Measurements from ENCODE around the gene BEST4. TPM values are rescaled to one million over a fixed set of nuclear protein-coding genes. Genes with fewer than 3 reads are reported as not detected.
"Not testable (repeated sequence)": the region's sequence is repeated elsewhere in the genome, so short reads cannot be mapped to it uniquely, and the experiment has no call there.

BEST4 gene
- polyA plus RNA-seq, 1 donor from 2014 or later = not detected

DNA sequence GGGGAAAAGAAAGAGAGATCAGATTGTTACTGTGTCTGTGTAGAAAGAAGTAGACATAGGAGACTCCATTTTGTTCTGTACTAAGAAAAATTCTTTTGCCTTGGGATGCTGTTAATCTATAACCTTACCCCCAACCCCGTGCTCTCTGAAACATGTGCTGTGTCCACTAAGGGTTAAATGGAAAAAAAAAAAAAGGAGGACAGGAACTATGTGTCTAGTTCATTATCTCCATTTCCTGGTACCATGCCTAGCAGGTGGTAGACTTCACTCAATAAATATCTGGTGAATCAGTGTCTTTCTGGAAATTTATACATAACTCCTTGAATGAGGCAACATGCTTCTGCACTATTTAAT lies 49.0 kb downstream of the BEST4 start:
- peak overlapping the region; percentile 51 for H3K9ac ChIP-seq (ENCODE audit: low read length)
- peak overlapping the region; percentile 69 for H3K4me3 ChIP-seq (ENCODE audit: low read length)

DNA sequence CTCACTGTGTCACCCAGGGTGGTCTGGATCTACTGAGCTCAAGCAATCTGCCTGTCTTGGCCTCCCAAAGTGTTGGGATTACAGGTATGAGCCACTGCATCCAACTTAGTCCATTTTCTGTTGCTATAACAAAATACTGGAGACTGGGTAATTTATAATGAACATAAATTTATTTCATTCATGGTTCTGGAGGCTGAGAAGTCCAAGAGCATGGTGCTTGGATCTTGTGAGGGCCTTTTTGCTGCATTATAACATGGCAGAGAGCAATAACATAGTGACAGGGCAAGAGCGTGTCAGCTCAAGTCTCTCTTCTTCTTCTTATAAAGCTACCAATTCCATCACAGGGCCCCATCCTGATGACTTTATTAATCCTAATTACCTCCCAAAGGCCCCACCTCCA lies 52.0 kb downstream of the BEST4 start:
- Histone ChIP-seq H3K79me2 (replicated peaks; ENCODE audit: insufficient read depth, low read length) (peaks cover 10% of the 10 kb centered on the region), H3F3A (ENCODE audit: insufficient read depth, low read length, poor library complexity, severe bottlenecking) (no peaks in the 10 kb centered on the region), H3K27me3 (ENCODE audit: insufficient read depth, low read depth, low read length) (no peaks in the 10 kb centered on the region), H3K9ac (ENCODE audit: low read length) (no peak overlapping the region), H4K20me1 (ENCODE audit: insufficient read depth) (no peaks in the 10 kb centered on the region), H3K4me3 (ENCODE audit: low read length) (no peak overlapping the region), H3K36me3 (ENCODE audit: insufficient read depth, low read length) (no peaks in the 10 kb centered on the region), H3K9me2 (ENCODE audit: insufficient read depth, low read length) (no peaks in the 10 kb centered on the region), H2AFZ (ENCODE audit: low read depth, low read length) (no peak overlapping the region), H3K4me2 (ENCODE audit: low read length) (no peak overlapping the region), H3K27ac (ENCODE audit: low read length) (no peak overlapping the region), H3K9me3 (ENCODE audit: low read length) (no peaks in the 10 kb centered on the region)
- no peak for TF ChIP-seq RAD21 (conservative IDR thresholded peaks at IDR 0.05)
- TF ChIP-seq CTCF (IDR thresholded peaks at IDR 0.05; ENCODE audit: poor library complexity, severe bottlenecking) = no peak
- TF ChIP-seq EP300 (conservative IDR thresholded peaks at IDR 0.05; ENCODE audit: poor library complexity, severe bottlenecking) = no peak
- no peak for TF ChIP-seq MXI1 (conservative IDR thresholded peaks at IDR 0.05; ENCODE audit: poor library complexity, severe bottlenecking)
- TF ChIP-seq REST (IDR thresholded peaks at IDR 0.05; ENCODE audit: borderline replicate concordance) = no peak
- TF ChIP-seq TAF1 (IDR thresholded peaks at IDR 0.05; ENCODE audit: low read depth) = no peak
- no peak for TF ChIP-seq EZH2 (IDR thresholded peaks at IDR 0.05; ENCODE audit: borderline replicate concordance, insufficient read depth, low read length, poor library complexity, severe bottlenecking)
- no peak for TF ChIP-seq POLR2AphosphoS5 (IDR thresholded peaks at IDR 0.05)
- no peak for TF ChIP-seq SMC3 (conservative IDR thresholded peaks at IDR 0.05; ENCODE audit: poor library complexity)

More for the DNA sequence above, 49.0 kb downstream of the BEST4 start:
- H3K27me3 ChIP-seq (ENCODE audit: insufficient read depth, low read depth, low read length); H4K20me1 ChIP-seq (ENCODE audit: insufficient read depth); H3K36me3 ChIP-seq (ENCODE audit: insufficient read depth, low read length); H3K79me2 ChIP-seq (replicated peaks; ENCODE audit: insufficient read depth, low read length); H3K9me2 ChIP-seq (ENCODE audit: insufficient read depth, low read length); H3K9me3 ChIP-seq (ENCODE audit: low read length); H3F3A ChIP-seq (ENCODE audit: insufficient read depth, low read length, poor library complexity, severe bottlenecking): not testable (repeated sequence)
- peak overlapping the region; percentile 54 for H3K27ac ChIP-seq (ENCODE audit: low read length)
- H3K4me2 ChIP-seq (ENCODE audit: low read length) = peak overlapping the region; percentile 37
- H2AFZ ChIP-seq (ENCODE audit: low read depth, low read length) = peak overlapping the region; percentile 92

DNA sequence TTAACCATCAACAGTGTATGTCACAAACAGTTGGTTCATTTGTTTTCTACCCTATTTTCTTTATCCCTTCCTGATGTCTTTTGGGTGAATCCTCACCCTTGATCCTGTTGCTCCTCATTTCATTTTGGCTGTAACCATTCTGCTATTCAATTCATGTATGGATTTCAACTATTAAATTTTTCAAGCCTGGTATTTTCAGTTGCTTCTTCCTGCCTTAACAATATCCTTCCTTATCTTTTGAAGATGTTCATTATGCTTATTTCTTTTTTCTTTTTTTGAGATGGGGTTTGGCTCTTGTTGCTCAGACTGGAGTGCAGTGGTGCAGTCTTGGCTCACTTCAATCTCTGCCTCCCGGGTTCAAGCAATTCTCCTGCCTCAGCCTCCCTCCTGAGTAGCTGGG lies 54.2 kb downstream of the BEST4 start:
- no peaks in the 10 kb centered on the region for H3K79me2 ChIP-seq (replicated peaks; ENCODE audit: insufficient read depth, low read length)
- H4K20me1 ChIP-seq (ENCODE audit: insufficient read depth) = no peaks in the 10 kb centered on the region
- no peaks in the 10 kb centered on the region for H3K27me3 ChIP-seq (ENCODE audit: insufficient read depth, low read depth, low read length)
- H3K9me2 ChIP-seq (ENCODE audit: insufficient read depth, low read length) = no peaks in the 10 kb centered on the region
- H3K9me3 ChIP-seq (ENCODE audit: low read length) = no peaks in the 10 kb centered on the region
- no peak overlapping the region for H3K27ac ChIP-seq (ENCODE audit: low read length)
- TF ChIP-seq POLR2AphosphoS5 (IDR thresholded peaks at IDR 0.05) (no peak), REST (IDR thresholded peaks at IDR 0.05; ENCODE audit: borderline replicate concordance) (no peak), EZH2 (IDR thresholded peaks at IDR 0.05; ENCODE audit: borderline replicate concordance, insufficient read depth, low read length, poor library complexity, severe bottlenecking) (no peak), TAF1 (IDR thresholded peaks at IDR 0.05; ENCODE audit: low read depth) (no peak), CTCF (IDR thresholded peaks at IDR 0.05; ENCODE audit: poor library complexity, severe bottlenecking) (no peak), EP300 (conservative IDR thresholded peaks at IDR 0.05; ENCODE audit: poor library complexity, severe bottlenecking) (no peak), SMC3 (conservative IDR thresholded peaks at IDR 0.05; ENCODE audit: poor library complexity) (no peak), MXI1 (conservative IDR thresholded peaks at IDR 0.05; ENCODE audit: poor library complexity, severe bottlenecking) (no peak), RAD21 (conservative IDR thresholded peaks at IDR 0.05) (no peak)
- no peak overlapping the region for H3K4me3 ChIP-seq (ENCODE audit: low read length)
- H2AFZ ChIP-seq (ENCODE audit: low read depth, low read length) = no peak overlapping the region
- no peak overlapping the region for H3K4me2 ChIP-seq (ENCODE audit: low read length)
- H3K9ac ChIP-seq (ENCODE audit: low read length) = no peak overlapping the region
- H3K36me3 ChIP-seq (ENCODE audit: insufficient read depth, low read length) = no peaks in the 10 kb centered on the region
- no peaks in the 10 kb centered on the region for H3F3A ChIP-seq (ENCODE audit: insufficient read depth, low read length, poor library complexity, severe bottlenecking)

Measured in neural cell (in vitro differentiated cells).